H1 (cell line): Measurements from ENCODE around the gene AP2B1. TPM values are rescaled to one million over a fixed set of nuclear protein-coding genes. Genes with fewer than 3 reads are reported as not detected.

ENCODE experiments used
- CTCF ChIA-PET: fragments of 300-600 bp; sonication (Branson Sonifier 250); formaldehyde crosslinking; loops from one replicate; lab custom pipeline; 2021; ENCODE audit not compliant: partially characterized antibody; lab: Charles Lee
- POLR2A ChIA-PET: fragments of 300-600 bp; sonication (Branson Sonifier 250); formaldehyde crosslinking; loops from one replicate; lab custom pipeline; 2021; ENCODE audit warnings: inconsistent platforms; ENCODE audit not compliant: partially characterized antibody; lab: Charles Lee
- DNase-seq, 2 experiments: peaks; one replicate each; pipeline versions ENCODE4 v3.0.0 to v3.0.0-alpha.2; 2010 to 2022; ENCODE audit warnings: low spot score in 2 of 2, low read depth in 1 of 2, mixed read lengths in 1 of 2
- FAIRE-seq: peaks from 2 replicates; lab custom pipeline; 2011; peaks lifted over from hg19 to GRCh38; lab: Jason Lieb, UNC
- H2AFZ ChIP-seq: 2 replicates; pipeline ENCODE4 v1.8.1; 2012; ENCODE audit warnings: low read length, inconsistent platforms
- H2AK5ac ChIP-seq: 2 replicates; pipeline ENCODE4 v1.6.1; 2013; ENCODE audit warnings: low read depth, low read length
- H2BK120ac ChIP-seq: replicated peaks from 2 replicates; pipeline ENCODE3; 2013; ENCODE audit warnings: low read depth, low read length, inconsistent platforms
- H2BK12ac ChIP-seq: 2 replicates; pipeline ENCODE4 v1.6.1; 2013; ENCODE audit warnings: low read depth, low read length
- H2BK15ac ChIP-seq: 2 replicates; pipeline ENCODE4 v1.6.1; 2013; ENCODE audit warnings: low read length
- H2BK20ac ChIP-seq: 2 replicates; pipeline ENCODE4 v1.6.1; 2013; ENCODE audit warnings: low read length
- H2BK5ac ChIP-seq: 2 replicates; pipeline ENCODE4 v1.6.1; 2013; ENCODE audit warnings: low read depth, low read length
- H3K14ac ChIP-seq: 2 replicates; pipeline ENCODE4 v1.6.1; 2013; ENCODE audit warnings: inconsistent platforms; ENCODE audit not compliant: insufficient read length
- H3K18ac ChIP-seq: 2 replicates; pipeline ENCODE4 v1.6.1; 2013; ENCODE audit warnings: low read length; ENCODE audit errors: extremely low read depth
- H3K23ac ChIP-seq: 2 replicates; pipeline ENCODE4 v1.6.1; 2013; ENCODE audit warnings: inconsistent platforms; ENCODE audit not compliant: insufficient read length
- H3K23me2 ChIP-seq: 2 replicates; pipeline ENCODE4 v1.6.1; 2013; ENCODE audit warnings: low read depth, low read length
- H3K27ac ChIP-seq: 2 replicates; pipeline ENCODE4 v1.6.1; 2011; ENCODE audit warnings: low read depth, low read length, inconsistent platforms
- H3K27me3 ChIP-seq, 4 experiments: replicated peaks in 1 of 4; 1 replicate in 1 of 4; 2 replicates in 3 of 4; pipeline versions ENCODE4 v1.6.1 to v1.8.1; 2011 to 2013; ENCODE audit warnings: low read length in 3 of 4, mild to moderate bottlenecking in 3 of 4, inconsistent platforms in 2 of 4, mixed read lengths in 2 of 4, moderate library complexity in 1 of 4; ENCODE audit not compliant: control insufficient read depth in 3 of 4, insufficient read depth in 3 of 4; ENCODE audit errors: extremely low read depth in 1 of 4
- H3K36me3 ChIP-seq, 4 experiments: 2 replicates each; pipeline versions ENCODE4 v1.6.1 to v1.8.1; 2011 to 2013; ENCODE audit warnings: mild to moderate bottlenecking in 4 of 4, low read length in 3 of 4, moderate library complexity in 2 of 4, control low read depth in 1 of 4, inconsistent platforms in 1 of 4; ENCODE audit not compliant: insufficient read depth in 4 of 4, control insufficient read depth in 2 of 4
- H3K4ac ChIP-seq: replicated peaks from 2 replicates; pipeline ENCODE3; 2013; ENCODE audit warnings: low read length, low read depth, mixed read lengths, inconsistent platforms; ENCODE audit not compliant: insufficient read length
- H3K4me1 ChIP-seq, 4 experiments: replicated peaks in 1 of 4; 1 replicate in 1 of 4; 2 replicates in 3 of 4; pipeline versions ENCODE4 v1.6.1 to v1.8.1; 2011 to 2013; ENCODE audit warnings: low read length in 3 of 4, inconsistent platforms in 2 of 4, mixed read lengths in 1 of 4; ENCODE audit not compliant: insufficient read depth in 4 of 4, control insufficient read depth in 3 of 4
- H3K4me2 ChIP-seq, 2 experiments: 2 replicates each; pipeline versions ENCODE4 v1.6.1 to v1.8.1; 2011 to 2013; ENCODE audit warnings: low read depth in 2 of 2, low read length in 2 of 2, control low read depth in 1 of 2, inconsistent platforms in 1 of 2, mild to moderate bottlenecking in 1 of 2; ENCODE audit not compliant: insufficient read depth in 1 of 2
- H3K4me3 ChIP-seq, 4 experiments: fragments of 200-600, 300-600 bp in 1 of 4; sonication (generic), shearing (Covaris generic), sonication (Bioruptor Twin) in 1 of 4; 2 replicates each; pipeline versions ENCODE4 v1.5.1 to v1.8.1; 2011 to 2016; ENCODE audit warnings: low read length in 4 of 4, low read depth in 3 of 4, control low read depth in 2 of 4, inconsistent platforms in 2 of 4, mild to moderate bottlenecking in 2 of 4, mixed read lengths in 1 of 4, moderate library complexity in 1 of 4; ENCODE audit not compliant: insufficient read depth in 2 of 4; ENCODE audit errors: extremely low read depth in 1 of 4
- H3K56ac ChIP-seq: replicated peaks from 2 replicates; pipeline ENCODE3; 2013; ENCODE audit warnings: low read depth, mild to moderate bottlenecking, mixed read lengths, low read length, inconsistent platforms; ENCODE audit not compliant: insufficient read length
- H3K79me1 ChIP-seq: 2 replicates; pipeline ENCODE4 v1.6.1; 2013; ENCODE audit warnings: low read depth, low read length, control low read depth
- H3K79me2 ChIP-seq, 2 experiments: 2 replicates each; pipeline versions ENCODE4 v1.6.1 to v1.8.1; 2012 to 2013; ENCODE audit warnings: low read length in 2 of 2, mild to moderate bottlenecking in 2 of 2, inconsistent platforms in 1 of 2; ENCODE audit not compliant: insufficient read depth in 2 of 2, control insufficient read depth in 1 of 2
- H3K9ac ChIP-seq, 4 experiments: replicated peaks in 1 of 4; 1 replicate in 1 of 4; 2 replicates in 3 of 4; pipeline versions ENCODE4 v1.6.1 to v1.8.1; 2011 to 2013; ENCODE audit warnings: low read depth in 3 of 4, low read length in 3 of 4, control low read depth in 2 of 4, mild to moderate bottlenecking in 2 of 4, moderate library complexity in 2 of 4, inconsistent platforms in 1 of 4; ENCODE audit errors: extremely low read depth in 1 of 4
- H3K9me3 ChIP-seq, 2 experiments: 2 replicates each; pipeline versions ENCODE4 v1.6.1 to v1.8.1; 2012 to 2013; ENCODE audit warnings: mild to moderate bottlenecking in 2 of 2, moderate library complexity in 2 of 2, control low read depth in 1 of 2, inconsistent platforms in 1 of 2, low read depth in 1 of 2, low read length in 1 of 2, mixed read lengths in 1 of 2; ENCODE audit not compliant: insufficient read depth in 2 of 2
- H4K20me1 ChIP-seq, 2 experiments: replicated peaks in 1 of 2; 2 replicates each; pipeline versions ENCODE3 to v1.8.1; 2011 to 2013; ENCODE audit warnings: inconsistent platforms in 2 of 2, low read length in 2 of 2, mild to moderate bottlenecking in 1 of 2; ENCODE audit not compliant: insufficient read depth in 2 of 2, control insufficient read depth in 1 of 2
- H4K5ac ChIP-seq: 2 replicates; pipeline ENCODE4 v1.6.1; 2013; ENCODE audit warnings: low read length, low read depth, mixed read lengths, inconsistent platforms; ENCODE audit not compliant: insufficient read length
- H4K8ac ChIP-seq: 2 replicates; pipeline ENCODE4 v1.8.0; 2013; ENCODE audit warnings: mild to moderate bottlenecking, moderate library complexity, low read length, inconsistent platforms; ENCODE audit not compliant: insufficient read depth; ENCODE audit errors: extremely low read depth
- H4K91ac ChIP-seq: replicated peaks from 2 replicates; pipeline ENCODE3; 2013; ENCODE audit warnings: low read length, mixed read lengths, inconsistent platforms; ENCODE audit not compliant: insufficient read length
- CEBPB ChIP-seq: IDR thresholded peaks from 2 replicates; pipeline ENCODE4 v1.6.1; 2012; ENCODE audit warnings: low read depth, low read length
- CHD1 ChIP-seq: IDR thresholded peaks from 2 replicates; pipeline ENCODE4 v1.6.1; 2012; ENCODE audit warnings: low read depth, low read length, improper control_type of control experiment
- CTBP2 ChIP-seq: IDR thresholded peaks from 2 replicates; pipeline ENCODE4 v1.7.0; 2011; ENCODE audit warnings: borderline replicate concordance, mild to moderate bottlenecking, moderate library complexity, mixed read lengths, low read length; ENCODE audit not compliant: insufficient read depth, insufficient read length
- NANOG ChIP-seq: IDR thresholded peaks from 2 replicates; pipeline ENCODE4 v1.6.1; 2011; ENCODE audit warnings: low read length, low read depth, mild to moderate bottlenecking, inconsistent platforms; ENCODE audit not compliant: insufficient read depth, poor library complexity, severe bottlenecking
- PHF8 ChIP-seq: fragments of 200-600 bp; sonication (generic); conservative IDR thresholded peaks from 2 replicates; pipeline ENCODE4 v1.7.1; 2012; ENCODE audit warnings: low read depth, mild to moderate bottlenecking, inconsistent platforms, low read length, moderate library complexity
- RFX5 ChIP-seq: IDR thresholded peaks from 2 replicates; pipeline ENCODE4 v1.6.1; 2011; ENCODE audit warnings: low read depth, low read length, improper control_type of control experiment, borderline replicate concordance
- SIN3A ChIP-seq, 2 experiments: IDR thresholded peaks in 1 of 2; conservative IDR thresholded peaks in 1 of 2; 2 replicates each; pipeline ENCODE4 v1.6.1; 2011 to 2012; ENCODE audit warnings: low read length in 2 of 2, improper control_type of control experiment in 1 of 2, low read depth in 1 of 2, mild to moderate bottlenecking in 1 of 2
- SIRT6 ChIP-seq: IDR thresholded peaks from one replicate; pipeline ENCODE4 v1.7.1; 2012; ENCODE audit warnings: low read length, inconsistent platforms
- WGBS, 2 experiments: shearing (Covaris generic) in 1 of 2; methylation state at CpG; one replicate each; pipeline versions ENCODE4 v1.1.6 to v1.1.7; 2013 to 2015; ENCODE audit warnings: low lambda C conversion rate in 2 of 2, mixed read lengths in 2 of 2, inconsistent platforms in 1 of 2, low coverage in 1 of 2, missing lambda C conversion rate in 1 of 2; ENCODE audit not compliant: insufficient replicate concordance in 2 of 2, insufficient coverage in 1 of 2, insufficient read length in 1 of 2; ENCODE audit errors: extremely low coverage in 1 of 2, missing lambda C conversion rate in 1 of 2; 5-methylcytosine and 5-hydroxymethylcytosine counted together
- polyA plus RNA-seq, 7 experiments: library from polyadenylated mRNA; depleted of rRNA in 3 of 7; stranded (reverse) in 5 of 7; unstranded in 2 of 7; fragments of >200 nt in 5 of 7; fragments of 200-250 nt in 2 of 7; gene quantifications; 1 replicate in 5 of 7; 2 replicates in 1 of 7; 4 replicates in 1 of 7; pipeline versions ENCODE4 v1.2.1 to v1.2.3, GENCODE V29; 2011 to 2013; ENCODE audit warnings: missing spikeins in 2 of 7, mixed read lengths in 2 of 7
- total RNA-seq: library from RNA; stranded (reverse); fragmentation: NEBNext Ultra II Directional; extraction: Animal tissue kit (Norgen Biotek cat#: 25700); gene quantifications from 2 replicates; pipeline ENCODE4 v1.2.1, GENCODE V29; 2021
- TF ChIP-seq, protein P1 (sequence below): IDR thresholded peaks from 2 replicates; pipeline ENCODE4 v1.6.1; 2012; ENCODE audit warnings: low read length, inconsistent platforms
- TF ChIP-seq, protein P2 (sequence below): IDR thresholded peaks from 2 replicates; pipeline ENCODE4 v1.6.1; 2012; ENCODE audit warnings: inconsistent platforms

The AP2B1 gene
- total and polyA plus RNA-seq, 2 of the 8 experiments (the other 6 are each of a cell fraction or from before 2014, with no cell fraction given): 95.5 to 199 TPM

DNA sequence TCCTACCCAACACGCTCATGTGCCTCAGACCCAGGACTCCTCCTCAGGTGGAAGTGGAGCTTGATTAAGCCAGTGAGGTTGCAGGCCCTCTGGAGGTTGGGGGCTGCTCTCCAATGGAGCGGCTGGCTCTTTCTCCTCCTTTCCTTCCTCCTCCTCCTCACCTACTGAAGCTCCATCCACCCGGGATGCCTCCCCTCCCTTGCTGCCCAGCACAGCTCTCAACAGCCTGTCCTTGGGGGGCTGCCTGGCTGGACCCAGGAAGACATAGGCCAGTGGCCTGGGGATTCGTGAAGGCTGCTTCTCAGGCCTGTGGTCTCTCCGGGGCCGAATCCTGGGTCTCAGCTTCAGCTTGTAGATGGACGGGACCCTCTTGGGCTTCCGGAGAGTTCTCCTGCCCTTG, 157.7 kb downstream of the AP2B1 start:
- H3K79me1 ChIP-seq: no peaks in the 10 kb centered on the region; the same call in 1 of the 2 replicates
- no peak overlapping the region for H3K14ac ChIP-seq
- ChIA-PET POLR2A (interaction anchor here (1.8 kb wide), 1 partner anchor 19 kb away, joined by 4 read pairs; no protein-coding TSS in a partner anchor), CTCF (interaction anchor here (0.6 to 8.4 kb wide), 14 partner anchors 12 to 148 kb away, joined by 3 to 166 read pairs (median 3); partner anchors contain the start of gene RASL10B)
- peaks cover 0 to 8% (median 0%) of the 10 kb centered on the region in 4 experiments; a peak in 1 of 8 replicates for H3K36me3 ChIP-seq
- H4K91ac ChIP-seq: no peak overlapping the region
- H3K27me3 ChIP-seq: peaks cover 11 to 36% (median 33%) of the 10 kb centered on the region in 4 experiments
- no peak overlapping the region for H2BK120ac ChIP-seq
- no peak overlapping the region for H4K5ac ChIP-seq
- H4K8ac ChIP-seq: no peak overlapping the region
- no peak overlapping the region for H3K4ac ChIP-seq
- H3K23ac ChIP-seq: no peak overlapping the region
- no peak overlapping the region for H2BK5ac ChIP-seq
- H3K18ac ChIP-seq: no peak overlapping the region
- H2BK20ac ChIP-seq: no peak overlapping the region
- 80% methylated on average over 5 of the region's 8 CpGs; no CpG with 5 or more reads in 1 of the 2 experiments for WGBS, 2 experiments
- H2AK5ac ChIP-seq: no peak overlapping the region
- H3K4me3 ChIP-seq: no peak overlapping the region
- H3K56ac ChIP-seq: no peak overlapping the region
- peaks cover 0 to 9% (median 4%) of the 10 kb centered on the region in 4 experiments; a peak in 5 of 7 replicates for H3K4me1 ChIP-seq
- peaks cover 5% of the 10 kb centered on the region; the same call in 1 of the 2 replicates for H3K23me2 ChIP-seq
- no peak overlapping the region for H3K27ac ChIP-seq
- no peak overlapping the region for H2AFZ ChIP-seq
- no peak overlapping the region for H3K4me2 ChIP-seq
- H3K9me3 ChIP-seq: peaks cover 8 to 11% of the 10 kb centered on the region in 2 experiments; a peak in 2 of 4 replicates
- H4K20me1 ChIP-seq: peaks cover 0 to 10% of the 10 kb centered on the region in 2 experiments
- DNase-seq (no peak), FAIRE-seq (no peak)
- no peak overlapping the region for H2BK12ac ChIP-seq
- no peaks in the 10 kb centered on the region for H3K79me2 ChIP-seq
- no peak overlapping the region for H2BK15ac ChIP-seq
- no peak overlapping the region for H3K9ac ChIP-seq
- TF ChIP-seq, protein P1, sequence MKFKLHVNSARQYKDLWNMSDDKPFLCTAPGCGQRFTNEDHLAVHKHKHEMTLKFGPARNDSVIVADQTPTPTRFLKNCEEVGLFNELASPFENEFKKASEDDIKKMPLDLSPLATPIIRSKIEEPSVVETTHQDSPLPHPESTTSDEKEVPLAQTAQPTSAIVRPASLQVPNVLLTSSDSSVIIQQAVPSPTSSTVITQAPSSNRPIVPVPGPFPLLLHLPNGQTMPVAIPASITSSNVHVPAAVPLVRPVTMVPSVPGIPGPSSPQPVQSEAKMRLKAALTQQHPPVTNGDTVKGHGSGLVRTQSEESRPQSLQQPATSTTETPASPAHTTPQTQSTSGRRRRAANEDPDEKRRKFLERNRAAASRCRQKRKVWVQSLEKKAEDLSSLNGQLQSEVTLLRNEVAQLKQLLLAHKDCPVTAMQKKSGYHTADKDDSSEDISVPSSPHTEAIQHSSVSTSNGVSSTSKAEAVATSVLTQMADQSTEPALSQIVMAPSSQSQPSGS: no peak
- no peak for TF ChIP-seq PHF8
- no peak for TF ChIP-seq NANOG
- no peak for TF ChIP-seq SIRT6
- no peak for TF ChIP-seq CHD1
- TF ChIP-seq RFX5: no peak
- no peak for TF ChIP-seq SIN3A (conservative IDR thresholded peaks at IDR 0.05 in 1 of 2, IDR thresholded peaks at IDR 0.05 in 1 of 2; ENCODE audit: low read depth in 1 of 2, low read length in 2 of 2)
- TF ChIP-seq, protein P2, sequence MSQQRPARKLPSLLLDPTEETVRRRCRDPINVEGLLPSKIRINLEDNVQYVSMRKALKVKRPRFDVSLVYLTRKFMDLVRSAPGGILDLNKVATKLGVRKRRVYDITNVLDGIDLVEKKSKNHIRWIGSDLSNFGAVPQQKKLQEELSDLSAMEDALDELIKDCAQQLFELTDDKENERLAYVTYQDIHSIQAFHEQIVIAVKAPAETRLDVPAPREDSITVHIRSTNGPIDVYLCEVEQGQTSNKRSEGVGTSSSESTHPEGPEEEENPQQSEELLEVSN: no peak
- TF ChIP-seq CTBP2: no peak
- TF ChIP-seq CEBPB: no peak
